ENCODE results near the gene PHACTR1.

PHACTR1 gene

GRCh38 chr6:12977206-12977605 is 260.6 kb downstream of the PHACTR1 start:
- no peak for TF ChIP-seq CTCF (IDR thresholded peaks at IDR 0.05; ENCODE audit: insufficient read depth, low read depth, low read length, missing control alignments)
- no peak for DNase-seq (ENCODE audit: low read depth)
- no peak overlapping the region for H3K4me3 ChIP-seq (ENCODE audit: low read depth, low read length)

GRCh38 chr6:12977806-12978205 is 261.2 kb downstream of the PHACTR1 start:
- no peak overlapping the region for H3K4me3 ChIP-seq (ENCODE audit: low read depth, low read length)
- no peak for TF ChIP-seq CTCF (IDR thresholded peaks at IDR 0.05; ENCODE audit: insufficient read depth, low read depth, low read length, missing control alignments)
- no peak for DNase-seq (ENCODE audit: low read depth)

DNA sequence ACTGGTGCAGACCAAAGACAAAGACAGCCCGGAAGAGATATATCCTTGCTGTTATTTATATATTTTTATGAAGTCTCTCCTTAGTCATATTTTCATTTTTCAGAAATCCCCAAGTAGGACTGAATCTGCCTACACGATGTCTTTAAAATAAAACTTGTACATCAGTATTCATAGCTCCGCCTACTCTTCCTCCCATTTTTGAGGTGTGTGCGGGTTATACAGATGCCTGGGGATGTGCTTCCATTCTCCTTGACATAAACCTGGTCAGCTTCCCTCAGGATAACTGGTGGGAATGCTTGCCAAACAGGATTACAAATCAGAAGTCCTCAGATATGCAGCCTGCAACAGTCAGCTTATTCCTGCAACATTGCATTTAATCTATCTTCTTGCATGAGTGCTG is 264.2 kb downstream of the PHACTR1 start:
- H3K4me3 ChIP-seq (ENCODE audit: low read depth, low read length): no peak overlapping the region

DNA sequence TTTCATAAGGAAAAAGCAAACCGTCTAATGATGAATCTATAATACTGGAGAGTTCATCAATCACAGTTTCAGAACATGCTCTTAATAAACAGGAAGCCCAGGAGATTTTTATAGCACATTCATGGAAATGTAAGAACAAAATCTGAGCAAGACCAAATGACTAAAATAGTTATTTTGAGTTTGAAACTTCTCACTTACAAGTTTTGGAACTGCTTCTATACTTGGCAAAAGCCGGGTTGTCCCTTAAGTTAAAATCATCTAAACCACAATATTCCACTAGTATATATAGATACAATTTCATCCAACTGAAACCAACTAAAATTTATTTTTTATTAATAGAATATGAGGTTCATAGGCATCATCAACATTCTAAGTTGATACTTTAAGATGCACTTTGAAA is 268.2 kb downstream of the PHACTR1 start:
- no peak for TF ChIP-seq CTCF (IDR thresholded peaks at IDR 0.05; ENCODE audit: insufficient read depth, low read depth, low read length, missing control alignments)
- H3K4me3 ChIP-seq (ENCODE audit: low read depth, low read length): no peak overlapping the region
- DNase-seq (ENCODE audit: low read depth): no peak

More for the DNA sequence above, 264.2 kb downstream of the PHACTR1 start:
- TF ChIP-seq CTCF (IDR thresholded peaks at IDR 0.05; ENCODE audit: insufficient read depth, low read depth, low read length, missing control alignments): no peak
- no peak for DNase-seq (ENCODE audit: low read depth)

DNA sequence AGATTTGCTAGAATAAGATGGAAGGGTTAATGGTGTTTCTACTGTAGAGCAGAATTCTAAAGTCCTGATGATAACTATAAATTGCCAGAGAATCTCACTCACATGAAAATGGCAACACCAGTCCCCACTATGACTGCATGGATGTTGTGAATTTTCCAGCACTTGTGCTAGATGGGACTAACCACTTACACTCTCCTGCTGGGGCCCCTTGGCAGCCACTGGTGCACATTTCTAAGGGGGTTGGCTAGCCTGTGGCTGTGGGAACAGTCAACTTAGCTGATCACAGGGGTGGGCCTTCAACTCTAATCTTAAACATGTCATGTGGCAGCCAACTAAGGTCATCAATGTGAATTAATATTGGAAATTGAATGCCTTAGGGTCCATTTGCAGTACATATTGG is 271.2 kb downstream of the PHACTR1 start:
- no peak overlapping the region for H3K4me3 ChIP-seq (ENCODE audit: low read depth, low read length)
- DNase-seq (ENCODE audit: low read depth): no peak
- no peak for TF ChIP-seq CTCF (IDR thresholded peaks at IDR 0.05; ENCODE audit: insufficient read depth, low read depth, low read length, missing control alignments)

DNA sequence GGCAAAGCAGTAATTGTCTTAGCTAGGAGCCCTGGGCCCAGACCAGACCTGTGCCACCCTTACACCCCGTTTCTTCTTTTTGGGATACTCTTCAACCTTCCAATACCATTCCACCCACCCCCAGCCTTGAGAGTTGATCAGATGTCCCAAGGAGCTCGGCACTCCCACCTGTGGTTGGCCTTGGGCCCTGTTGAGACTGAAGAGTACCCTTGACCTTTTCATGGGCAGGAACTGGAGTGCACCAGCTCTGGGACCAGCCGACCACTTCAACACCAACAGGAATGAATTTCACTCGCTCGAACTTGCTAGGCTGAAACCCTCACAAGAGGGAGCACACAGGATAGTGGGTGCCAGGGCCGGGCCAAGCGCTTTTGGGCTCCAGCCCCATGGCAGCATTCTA is 273.6 kb downstream of the PHACTR1 start:
- no peak for TF ChIP-seq CTCF (IDR thresholded peaks at IDR 0.05; ENCODE audit: insufficient read depth, low read depth, low read length, missing control alignments)
- H3K4me3 ChIP-seq (ENCODE audit: low read depth, low read length): no peak overlapping the region
- no peak for DNase-seq (ENCODE audit: low read depth)

GRCh38 chr6:12991435-12991834 is 274.9 kb downstream of the PHACTR1 start:
- H3K4me3 ChIP-seq (ENCODE audit: low read depth, low read length): no peak overlapping the region
- TF ChIP-seq CTCF (IDR thresholded peaks at IDR 0.05; ENCODE audit: insufficient read depth, low read depth, low read length, missing control alignments): no peak
- DNase-seq (ENCODE audit: low read depth): no peak

Data from GM12865 (cell line).